Stimulated activated CD4-positive, alpha-beta T cell treated with anti-CD3 and anti-CD28 coated beads, Interleukin-1b, Interleukin-23, amount 100 ng/mL, for 24 hours (primary cell): Measurements from ENCODE around the gene PIEZO1.

ENCODE experiments used
- DNase-seq, 4 experiments: peaks; one replicate each; pipeline ENCODE4 v3.0.0-alpha.2; 2020; ENCODE audit warnings: low read depth in 4 of 4, low spot score in 1 of 4

The PIEZO1 gene

DNA sequence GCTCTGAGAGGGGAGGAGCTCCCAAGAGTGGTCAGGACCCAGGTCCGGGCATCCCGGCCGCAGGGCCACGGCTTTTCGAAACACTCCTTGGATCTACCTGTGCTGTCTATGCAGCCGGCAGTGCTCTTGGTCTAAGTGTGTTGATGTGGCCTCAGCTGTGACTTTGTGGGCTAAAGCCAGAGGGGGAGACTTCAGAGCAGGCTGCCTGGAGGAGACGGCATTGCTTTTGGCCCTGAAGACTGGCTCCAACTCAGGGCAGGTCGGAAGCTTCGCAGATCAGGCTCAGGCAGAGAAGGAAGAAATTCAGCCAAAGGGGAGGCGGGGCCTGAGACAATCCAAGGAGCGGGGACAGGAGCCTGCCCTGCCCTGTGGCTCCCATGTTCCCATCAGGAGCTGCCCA is 31.4 kb downstream of the PIEZO1 start:
- DNase-seq = no peak

DNA sequence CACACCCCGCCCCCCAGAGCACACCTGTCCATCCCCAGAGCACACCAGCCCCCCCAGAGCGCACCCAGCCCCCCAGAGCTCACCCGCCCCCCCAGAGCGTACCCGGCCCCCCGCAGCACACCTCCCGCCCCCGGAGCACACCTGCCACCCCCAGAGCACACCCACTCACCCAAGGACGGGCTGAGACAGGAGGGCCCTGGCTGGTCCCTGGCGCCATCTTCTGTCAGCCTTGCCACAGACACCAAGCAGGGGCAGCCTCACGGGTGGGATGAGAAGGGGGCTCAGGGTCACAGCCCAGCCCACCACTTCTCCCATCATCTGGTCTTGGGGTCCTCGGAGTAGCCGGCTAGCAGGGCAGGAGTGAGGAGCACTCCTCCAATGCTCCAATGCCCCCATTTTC is 31.8 kb downstream of the PIEZO1 start:
- no peak for DNase-seq

DNA sequence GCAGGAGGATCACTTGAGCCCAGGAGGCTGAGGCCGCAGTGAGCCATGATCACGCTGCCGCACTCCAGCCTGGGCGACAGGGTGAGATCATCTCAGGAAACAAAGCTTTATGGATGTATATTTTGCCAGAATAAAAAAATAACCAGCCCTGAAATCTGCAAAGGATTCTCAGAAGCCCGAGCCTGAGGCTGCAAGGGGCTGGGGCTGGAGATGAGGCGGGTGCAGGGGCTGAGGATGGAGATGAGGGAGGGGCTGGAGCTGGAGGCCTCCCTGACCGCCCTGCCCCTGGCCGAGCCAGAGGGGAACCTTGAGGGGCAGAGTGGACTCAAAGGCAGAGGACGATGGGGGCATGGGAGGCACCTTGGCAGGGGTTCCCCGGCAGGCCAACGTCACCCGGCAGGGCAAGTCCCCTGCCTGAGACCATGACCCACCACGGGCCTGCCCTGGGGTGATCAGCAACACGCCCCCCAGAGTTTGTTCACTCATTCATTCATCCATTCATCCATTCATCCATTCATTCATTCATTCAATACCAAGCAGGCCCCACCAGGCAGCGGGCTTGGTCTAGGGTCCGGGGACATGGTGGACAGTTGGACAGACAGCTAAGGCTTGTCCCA is 32.5 kb downstream of the PIEZO1 start:
- DNase-seq = no peak

DNA sequence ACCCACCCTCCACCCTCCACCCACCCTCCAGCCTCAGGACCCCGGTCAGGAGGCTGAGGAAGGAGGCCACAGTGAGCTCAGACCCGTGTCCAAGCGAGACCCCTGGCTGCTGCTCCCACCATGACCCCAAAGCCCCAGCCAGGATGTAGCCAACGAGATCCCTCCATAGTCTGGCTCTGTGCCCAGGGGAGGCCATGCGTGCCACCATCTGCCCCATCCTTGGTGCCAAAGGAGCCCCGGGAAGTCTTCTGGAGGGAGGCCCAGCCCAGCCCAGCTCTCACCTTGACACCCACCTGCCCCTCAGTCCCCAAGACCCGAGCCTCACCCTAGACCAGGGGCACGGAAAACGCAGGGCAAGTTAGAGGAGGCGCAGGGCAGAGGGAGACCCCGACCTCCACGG is 34.2 kb downstream of the PIEZO1 start:
- DNase-seq = no peak

DNA sequence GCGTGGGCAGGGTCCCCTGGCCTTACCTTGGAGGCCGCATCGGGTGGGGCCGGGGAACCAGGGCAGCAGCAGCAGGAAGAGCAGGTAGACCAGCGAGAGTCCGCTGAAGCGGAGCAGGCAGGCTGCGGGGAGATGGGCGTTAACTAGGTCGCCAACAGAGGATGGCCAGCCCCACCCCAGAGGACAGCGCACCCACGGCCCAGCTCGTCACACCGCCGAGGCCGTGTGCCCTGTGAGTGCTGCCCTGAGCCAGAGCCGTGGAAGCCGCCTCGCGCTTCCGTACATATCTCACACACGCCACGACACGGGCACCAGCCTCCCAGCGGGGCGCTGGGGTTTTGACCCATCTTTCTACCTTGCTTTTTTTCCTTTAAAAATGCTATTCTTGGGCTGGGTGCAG is 35.7 kb downstream of the PIEZO1 start:
- DNase-seq = no peak

DNA sequence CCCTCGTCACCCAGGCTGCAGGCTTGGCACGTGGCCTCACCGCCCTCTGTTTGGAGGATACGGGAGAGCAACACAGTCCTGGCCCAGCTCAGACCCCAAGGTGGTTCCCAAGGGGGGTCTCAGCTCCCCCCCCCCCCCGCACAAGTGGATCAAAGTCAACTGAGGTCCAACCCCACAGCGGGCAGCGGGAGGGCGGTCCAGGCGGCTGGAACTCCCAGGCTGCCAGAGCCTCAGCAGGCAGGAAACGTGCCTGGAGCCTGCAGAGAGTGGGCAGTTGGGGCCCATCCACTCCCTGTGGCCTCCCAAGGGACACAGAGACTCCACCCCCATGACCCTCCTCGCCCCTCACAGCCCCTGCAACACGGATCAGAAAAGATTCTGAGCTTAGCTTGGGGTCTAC is 36.7 kb downstream of the PIEZO1 start:
- DNase-seq = no peak

DNA sequence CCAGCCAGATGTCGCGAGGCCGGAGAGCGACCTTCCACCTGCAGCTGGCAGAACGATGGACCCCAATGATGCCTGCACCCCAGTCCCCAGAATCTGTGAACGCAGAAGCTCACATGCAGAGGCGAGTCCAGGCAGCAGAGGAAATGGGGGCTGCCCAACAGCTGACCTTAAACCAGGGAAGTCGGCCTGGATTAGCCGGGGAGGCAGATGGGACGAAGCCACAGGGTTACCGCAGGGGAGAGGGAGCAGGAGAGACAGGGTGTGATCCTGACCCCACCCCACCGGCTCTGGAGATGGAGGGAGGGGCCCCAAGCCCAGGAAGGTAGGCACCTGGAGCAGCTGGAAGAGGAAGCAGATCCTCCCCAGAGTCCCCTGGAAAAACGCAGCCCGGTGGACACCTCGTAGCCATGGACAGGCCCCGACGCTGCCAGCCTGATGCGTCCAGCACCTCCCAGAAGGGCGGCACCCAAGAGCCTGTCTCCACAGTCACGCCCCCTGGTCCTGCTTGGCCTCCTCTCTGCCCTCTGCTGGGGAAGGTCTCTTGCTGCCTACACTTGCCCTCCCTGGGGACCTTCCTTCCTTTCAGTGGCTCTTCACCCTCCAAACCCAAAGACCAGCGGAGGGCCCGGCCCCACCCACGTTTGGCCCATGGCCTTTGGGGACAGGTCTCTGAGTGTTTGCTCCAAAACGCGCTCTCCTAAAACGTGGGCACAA is 37.3 kb downstream of the PIEZO1 start:
- no peak for DNase-seq

DNA sequence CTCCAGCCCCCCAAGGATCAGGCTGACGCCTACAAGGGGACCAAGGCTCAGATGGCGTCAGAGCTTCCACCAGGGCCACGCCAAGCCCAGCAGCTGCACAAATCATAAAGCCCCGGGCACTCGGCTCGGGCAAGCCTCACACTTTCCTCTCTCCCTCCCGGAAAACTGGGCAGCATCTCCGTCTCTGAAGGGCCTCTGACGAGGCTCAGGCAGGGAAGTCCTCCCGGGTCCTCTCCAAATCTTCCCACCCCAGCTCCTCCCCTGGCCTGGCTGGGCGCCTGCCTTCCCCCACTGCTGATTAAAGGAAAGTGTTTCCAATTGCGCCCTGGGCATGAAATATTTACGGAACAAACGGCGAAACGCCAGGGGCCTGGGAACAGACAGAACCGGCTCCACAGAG is 38.5 kb downstream of the PIEZO1 start:
- DNase-seq = no peak

DNA sequence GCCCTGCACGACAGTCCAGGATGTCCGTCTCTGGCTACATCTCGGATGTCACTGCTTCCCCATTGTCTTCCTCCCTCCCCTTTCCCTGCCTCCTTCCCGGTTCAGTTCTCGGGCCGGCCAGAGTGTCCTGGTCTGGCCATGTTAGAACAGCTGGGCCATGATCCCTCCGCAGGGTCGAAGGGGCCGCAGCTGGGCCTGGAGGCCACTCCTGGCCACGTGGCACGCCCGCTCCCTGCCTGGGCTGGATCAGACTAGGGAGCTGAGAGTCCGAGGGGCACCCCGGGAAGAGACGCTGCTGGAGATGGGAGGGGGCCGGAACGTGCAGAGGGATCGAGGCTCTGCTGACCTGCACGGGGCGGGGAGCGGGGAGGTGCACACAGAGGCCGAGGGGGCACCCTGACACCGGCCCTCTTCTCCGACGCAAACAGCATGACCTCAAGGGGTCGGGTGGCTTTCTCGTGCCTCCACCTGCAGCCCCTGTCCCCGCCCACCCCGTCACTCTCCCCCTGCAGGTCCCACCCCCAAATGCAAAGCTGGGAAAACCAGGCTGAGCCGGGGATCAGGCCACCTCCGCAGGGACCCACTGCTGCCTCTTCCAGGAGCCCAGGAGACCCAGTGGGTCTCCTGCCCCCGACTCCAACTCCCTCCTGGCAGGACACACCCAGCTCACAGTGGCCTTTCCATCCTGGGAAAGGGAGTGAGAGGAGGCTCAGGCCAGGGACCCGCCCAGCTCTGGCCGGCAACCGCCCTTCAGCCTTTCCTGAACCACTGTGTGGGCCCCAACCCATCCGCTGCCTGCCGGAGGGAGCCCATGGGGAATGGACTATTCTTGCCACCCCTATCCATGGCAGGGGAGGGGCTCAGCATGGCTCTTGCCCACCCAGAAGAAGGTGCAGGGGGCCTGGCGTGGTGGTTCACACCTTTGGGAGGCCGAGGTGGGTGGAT is 40.2 kb downstream of the PIEZO1 start:
- no peak for DNase-seq

DNA sequence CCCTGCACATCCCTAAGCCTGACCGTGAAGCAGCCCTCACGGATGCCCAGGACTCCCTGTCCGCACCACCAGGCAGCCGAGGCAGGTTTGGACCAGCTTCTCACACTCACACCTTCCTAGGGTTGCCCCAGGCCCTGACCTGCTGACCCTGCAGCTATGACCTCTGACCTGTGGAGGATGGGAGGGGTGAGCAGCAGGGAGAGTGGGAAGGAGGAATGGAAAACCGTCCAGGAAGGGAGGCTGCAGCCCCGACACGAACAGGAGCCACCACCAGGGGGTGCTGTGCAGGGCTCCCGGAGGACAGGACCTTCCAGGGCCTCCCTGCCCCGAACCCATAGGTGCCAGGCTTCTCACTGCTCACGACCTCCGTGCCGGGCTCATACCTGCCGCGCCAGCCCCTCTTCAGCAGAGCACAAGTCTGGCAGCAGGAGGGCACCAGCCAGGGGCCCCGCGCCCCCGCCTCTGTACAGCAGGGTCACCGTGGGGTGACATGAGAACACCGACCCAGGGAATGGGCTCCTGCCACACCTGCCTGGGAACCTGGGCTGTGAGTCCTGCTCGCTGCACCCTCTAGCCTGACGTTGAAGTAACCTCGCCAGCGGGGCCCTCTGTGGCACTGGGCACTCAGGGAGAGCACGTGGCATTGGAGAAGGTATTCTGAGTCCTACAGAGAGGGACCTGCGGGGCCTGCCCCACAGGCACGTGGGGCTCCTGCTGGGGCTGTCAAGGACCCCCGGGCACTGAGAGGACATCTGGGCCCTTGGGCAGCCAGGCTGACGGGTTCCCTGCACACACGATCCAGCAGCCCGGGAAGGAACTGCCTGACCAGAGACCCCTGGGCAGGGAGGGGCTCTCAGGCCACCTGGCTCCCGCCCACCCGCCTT is 41.1 kb downstream of the PIEZO1 start:
- peak; percentile 64 to 70 (median 65) for DNase-seq

DNA sequence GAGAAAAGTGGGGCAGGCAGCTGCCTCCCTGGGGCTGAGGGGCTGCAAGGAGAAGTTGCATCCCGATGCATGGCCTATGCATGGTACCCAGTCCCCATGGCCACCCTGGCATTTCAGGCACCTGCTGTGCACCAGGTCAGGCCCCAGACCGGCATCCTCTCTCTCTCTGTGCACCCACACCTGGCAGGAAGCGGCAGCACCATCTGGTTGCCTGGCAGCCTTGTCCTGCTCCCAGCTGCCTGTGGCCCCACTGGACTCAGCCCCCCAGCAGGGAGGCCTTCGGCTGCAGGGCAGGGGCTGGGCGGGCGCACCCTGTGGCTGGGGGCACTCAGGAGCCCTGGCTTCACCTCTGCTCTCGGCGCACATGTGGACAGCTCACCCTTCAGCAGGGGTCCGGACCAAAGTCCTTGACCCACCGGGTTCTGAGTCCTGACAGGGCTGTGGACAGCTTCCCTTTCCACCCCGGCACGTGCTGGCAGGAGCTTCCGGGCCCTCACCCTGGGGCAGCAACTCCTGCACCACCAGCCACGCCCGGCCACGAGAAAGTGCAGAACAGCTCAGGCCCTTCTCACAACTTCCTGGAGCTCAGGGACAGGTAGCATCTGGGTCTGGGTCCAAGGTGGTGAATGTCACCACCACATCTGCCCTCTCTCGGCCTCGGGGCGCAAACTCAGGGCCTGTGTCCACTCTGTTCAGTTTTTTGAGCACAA is 42.0 kb downstream of the PIEZO1 start:
- no peak for DNase-seq

DNA sequence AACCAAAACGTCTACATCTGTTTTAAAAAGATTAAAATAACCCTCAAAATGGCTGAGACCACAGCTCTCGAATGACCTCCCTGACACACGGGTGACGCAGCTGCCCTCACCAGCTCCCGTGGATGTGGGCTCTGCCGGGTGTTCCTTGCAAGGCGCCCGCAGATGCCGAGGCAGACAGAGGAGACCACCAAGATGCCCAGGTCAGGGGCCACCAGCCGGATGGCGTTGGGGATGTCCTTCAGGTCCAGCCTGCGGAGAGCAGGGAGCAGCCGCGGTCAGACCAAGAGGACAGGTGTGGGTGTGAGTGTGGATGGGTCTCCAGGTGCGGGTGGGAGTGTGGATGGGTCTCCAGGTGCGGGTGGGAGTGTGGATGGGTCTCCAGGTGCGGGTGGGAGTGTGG is 43.7 kb downstream of the PIEZO1 start:
- DNase-seq = no peak

DNA sequence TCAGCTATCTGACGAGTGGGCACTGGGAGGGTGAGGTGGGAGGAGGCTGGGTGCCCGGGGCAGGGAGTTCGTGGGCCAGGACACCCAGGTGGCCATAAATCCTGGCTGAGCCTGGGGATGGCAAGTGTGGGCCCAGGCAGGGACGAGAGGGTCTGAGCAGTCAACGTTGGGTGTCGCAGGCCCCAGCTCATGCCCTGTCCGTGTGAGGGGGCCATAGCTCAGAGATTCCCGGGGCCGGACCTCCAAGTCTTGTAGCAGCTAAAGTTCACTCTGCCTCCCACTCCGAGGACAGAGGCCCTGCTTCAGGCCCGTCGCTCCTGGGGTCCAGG is 44.3 kb downstream of the PIEZO1 start:
- DNase-seq = no peak

DNA sequence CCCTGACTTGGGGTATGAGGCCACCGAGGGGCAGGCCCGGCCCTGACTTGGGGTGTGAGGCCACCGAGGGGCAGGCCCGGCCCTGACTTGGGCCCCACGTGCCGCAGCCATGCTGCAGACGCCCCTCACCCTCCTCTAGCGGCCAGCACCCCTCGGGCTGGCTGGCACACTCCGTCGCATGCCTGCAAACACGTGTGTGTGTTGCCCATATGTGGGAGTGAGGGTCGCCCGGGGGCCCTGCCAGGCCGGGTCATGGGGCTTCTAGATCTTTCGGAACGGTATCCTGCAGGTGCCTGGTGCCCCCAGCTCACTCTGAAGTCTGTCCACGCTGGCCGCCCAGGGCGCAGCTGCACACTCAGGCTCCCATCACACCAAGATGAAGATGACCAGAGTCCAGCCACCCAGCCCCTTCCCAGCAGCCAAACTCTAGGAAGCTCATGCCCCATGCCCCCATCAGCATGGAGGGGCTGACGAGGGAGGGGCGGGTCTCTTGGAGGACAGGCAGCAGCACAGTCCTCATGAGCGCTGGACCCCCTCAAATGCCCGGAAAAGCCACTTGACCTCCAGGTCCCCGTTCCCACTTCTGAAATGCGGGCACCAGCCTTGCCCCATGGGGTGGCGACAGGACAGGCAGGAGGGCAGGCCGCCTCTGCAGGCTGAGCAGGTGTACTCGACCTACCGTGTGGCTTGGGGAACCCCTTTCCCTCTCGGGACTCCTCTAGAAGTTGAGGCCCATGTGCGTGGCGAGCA is 44.9 kb downstream of the PIEZO1 start:
- no peak for DNase-seq

DNA sequence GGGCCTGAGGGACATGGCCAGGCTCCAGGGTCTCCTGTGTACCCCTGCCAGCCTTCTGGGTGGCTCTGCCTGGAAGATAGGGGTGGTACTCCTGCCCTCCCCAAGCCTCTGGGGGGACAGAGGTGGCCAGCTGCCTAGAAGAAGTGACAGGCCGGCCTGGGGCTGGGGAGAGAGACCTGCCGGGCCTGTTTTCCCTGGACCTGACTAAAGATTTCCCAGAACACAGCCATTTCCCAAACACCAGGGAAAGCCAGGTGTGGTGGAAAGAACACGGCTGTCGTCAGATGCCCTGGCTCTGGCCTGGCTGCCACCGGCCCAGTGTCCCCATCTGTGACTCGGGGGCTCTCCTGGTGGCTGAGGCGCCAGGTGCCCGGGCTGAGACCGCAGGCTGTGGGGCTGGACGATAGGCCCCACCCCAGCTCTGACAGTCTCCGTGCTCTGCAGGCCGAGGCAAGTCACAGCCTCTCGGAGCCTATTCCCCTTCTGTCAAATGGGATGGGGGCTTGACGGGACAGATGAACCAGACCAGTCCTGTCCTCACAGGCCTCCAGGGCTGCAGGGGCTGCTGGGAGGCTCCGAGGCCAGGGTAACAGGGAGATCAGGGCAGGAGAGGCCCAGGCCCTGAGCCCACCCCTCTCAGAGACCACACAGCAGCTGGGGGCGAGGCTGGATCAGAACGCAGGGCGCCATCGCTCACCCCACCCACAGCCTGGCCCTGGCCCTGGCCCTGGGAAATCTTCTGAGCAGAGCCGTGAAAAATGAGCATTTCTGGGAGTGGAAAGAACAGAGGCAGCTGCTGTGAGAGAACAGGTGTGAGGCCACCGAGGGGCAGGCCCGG is 45.7 kb downstream of the PIEZO1 start:
- DNase-seq = no peak

DNA sequence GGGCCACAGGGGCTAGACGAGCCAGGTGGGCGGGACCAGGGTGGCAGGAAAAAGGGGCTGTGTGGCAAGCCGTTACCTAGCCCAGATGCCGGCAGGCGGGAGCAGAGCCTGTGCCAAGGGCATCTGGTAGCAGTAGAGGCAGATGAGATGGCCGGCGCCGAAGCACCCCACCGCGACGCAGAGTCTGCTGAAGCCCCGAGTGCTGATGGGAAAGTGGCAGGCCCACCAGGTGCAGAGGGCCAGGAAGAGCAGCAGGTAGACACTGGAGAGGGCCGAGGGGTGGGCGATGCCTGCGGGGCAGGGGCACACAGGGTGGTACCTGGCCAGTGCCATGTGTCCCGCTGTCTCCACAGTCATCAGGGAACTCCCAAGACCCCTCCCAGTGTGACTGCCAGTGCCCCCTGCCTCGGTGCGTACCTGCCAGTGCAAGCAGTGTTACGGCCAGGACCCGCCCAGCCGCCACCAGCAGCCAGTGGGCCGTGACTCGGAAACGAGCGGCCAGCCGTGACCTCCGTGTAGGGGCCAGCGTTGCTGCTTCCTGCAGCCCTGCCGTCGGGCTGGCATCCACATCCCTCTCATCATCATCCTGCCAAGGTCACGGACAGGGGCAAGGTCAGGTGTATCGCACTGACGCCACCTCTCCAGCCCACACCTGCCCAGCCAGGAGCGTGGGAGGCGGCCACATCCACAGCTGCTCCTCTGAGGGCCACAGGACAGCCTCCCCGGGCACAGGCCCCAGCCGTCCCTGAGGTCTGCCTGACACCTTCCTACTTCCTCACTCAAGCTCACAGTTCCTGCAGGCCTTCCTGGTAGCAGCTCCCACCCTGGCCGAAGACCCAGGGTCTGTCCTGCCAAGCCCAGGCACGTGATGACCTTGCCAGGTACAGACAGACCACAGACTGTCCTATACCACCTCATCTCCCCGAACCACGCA is 46.6 kb downstream of the PIEZO1 start:
- no peak for DNase-seq

DNA sequence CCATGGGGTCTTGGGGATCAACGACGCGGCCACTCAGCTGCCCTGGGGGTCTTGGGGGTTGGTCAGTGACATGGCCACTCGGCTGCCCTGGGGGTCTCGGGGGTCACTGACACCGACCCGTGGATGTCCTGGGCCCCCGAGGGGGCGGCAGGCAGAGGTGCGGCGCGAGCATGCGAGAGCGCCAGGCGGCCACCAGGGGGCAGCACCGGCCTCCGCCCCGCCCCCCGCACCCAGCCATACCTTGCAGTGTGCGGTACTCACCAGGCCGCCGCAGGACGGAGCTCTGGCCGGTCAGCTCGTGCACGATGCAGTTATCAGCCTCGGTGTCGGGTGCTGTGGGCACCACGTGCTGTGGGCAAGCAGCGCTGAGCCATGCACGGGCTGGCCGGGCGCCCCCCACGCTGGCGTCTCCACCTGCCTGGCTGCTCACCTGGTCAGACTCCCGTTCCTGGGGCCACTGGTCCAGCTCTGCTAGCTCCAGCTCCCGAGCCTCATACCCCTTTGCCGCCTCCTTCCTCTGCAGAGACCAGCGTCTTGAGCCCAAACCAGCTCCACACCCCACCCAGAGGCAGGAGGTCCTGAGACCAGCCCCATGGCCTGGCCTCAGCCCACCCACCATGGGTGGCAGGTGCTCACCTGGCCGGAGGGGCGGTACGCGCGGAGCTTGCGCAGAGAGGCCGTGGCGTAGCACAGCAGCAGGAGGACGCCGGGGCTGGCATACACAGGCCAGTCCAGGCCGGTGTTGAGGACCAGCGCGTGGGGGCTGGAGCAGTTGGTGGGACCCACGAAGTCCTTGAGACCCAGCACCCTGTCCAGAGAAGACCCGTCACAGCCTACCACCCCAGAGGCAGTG is 47.5 kb downstream of the PIEZO1 start:
- DNase-seq = peak in 3 of 4 experiments; percentile 40 to 65 (median 55)
